ENCODE data around the gene CALM1. TPM values are rescaled to one million over a fixed set of nuclear protein-coding genes. Genes with fewer than 3 reads are reported as not detected.

The CALM1 gene
- total and polyA plus RNA-seq, 8 donors: 213 to 1,126 (median 356) TPM

- intact Hi-C loops (cut with DNase I; ENCODE audit: low total_unique reads): no loop called here
- no peak overlapping the region for H3K27ac ChIP-seq
- H3K9me3 ChIP-seq: no peaks in the 10 kb centered on the region
- TF ChIP-seq POLR2A (IDR thresholded peaks at IDR 0.05): no peak
- TF ChIP-seq, protein P1, sequence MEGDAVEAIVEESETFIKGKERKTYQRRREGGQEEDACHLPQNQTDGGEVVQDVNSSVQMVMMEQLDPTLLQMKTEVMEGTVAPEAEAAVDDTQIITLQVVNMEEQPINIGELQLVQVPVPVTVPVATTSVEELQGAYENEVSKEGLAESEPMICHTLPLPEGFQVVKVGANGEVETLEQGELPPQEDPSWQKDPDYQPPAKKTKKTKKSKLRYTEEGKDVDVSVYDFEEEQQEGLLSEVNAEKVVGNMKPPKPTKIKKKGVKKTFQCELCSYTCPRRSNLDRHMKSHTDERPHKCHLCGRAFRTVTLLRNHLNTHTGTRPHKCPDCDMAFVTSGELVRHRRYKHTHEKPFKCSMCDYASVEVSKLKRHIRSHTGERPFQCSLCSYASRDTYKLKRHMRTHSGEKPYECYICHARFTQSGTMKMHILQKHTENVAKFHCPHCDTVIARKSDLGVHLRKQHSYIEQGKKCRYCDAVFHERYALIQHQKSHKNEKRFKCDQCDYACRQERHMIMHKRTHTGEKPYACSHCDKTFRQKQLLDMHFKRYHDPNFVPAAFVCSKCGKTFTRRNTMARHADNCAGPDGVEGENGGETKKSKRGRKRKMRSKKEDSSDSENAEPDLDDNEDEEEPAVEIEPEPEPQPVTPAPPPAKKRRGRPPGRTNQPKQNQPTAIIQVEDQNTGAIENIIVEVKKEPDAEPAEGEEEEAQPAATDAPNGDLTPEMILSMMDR (IDR thresholded peaks at IDR 0.05): no peak
- no peak for TF ChIP-seq EP300 (IDR thresholded peaks at IDR 0.05)
- no peak for TF ChIP-seq POLR2AphosphoS5 (IDR thresholded peaks at IDR 0.05)
- no peak for DNase-seq
- WGBS, 5 donors: 81 to 92% (median 82%) methylated on average over 10 of the region's 10 CpGs
- peaks cover 0 to 9% (median 3%) of the 10 kb centered on the region in 4 donors for H3K4me1 ChIP-seq
- H3K36me3 ChIP-seq: no peaks in the 10 kb centered on the region
- H3K4me3 ChIP-seq: no peak overlapping the region
- H3K27me3 ChIP-seq: no peaks in the 10 kb centered on the region
Measured at GRCh38 chr14:90426031-90426540, 29.3 kb downstream of the CALM1 start.

DNA sequence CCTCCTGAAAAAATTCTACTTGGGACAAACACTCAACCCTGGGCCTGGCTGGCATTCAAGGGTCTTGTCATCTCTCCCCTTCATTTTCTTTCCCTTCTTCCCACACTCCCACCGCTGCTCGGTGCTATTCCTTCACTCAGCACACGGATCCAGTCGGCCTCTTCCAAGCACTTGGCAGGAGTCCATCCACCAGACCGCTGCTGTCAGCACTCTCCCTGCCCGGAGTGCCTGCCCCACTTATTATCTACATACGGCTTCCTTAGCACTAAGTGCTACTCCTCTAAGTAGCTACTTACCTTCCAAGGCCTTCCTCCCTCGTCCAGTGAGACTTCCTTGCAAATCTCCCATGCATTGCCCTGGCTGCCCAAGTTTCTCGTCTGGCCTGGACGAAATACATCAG is 29.8 kb downstream of the CALM1 start:
- intact Hi-C loops (cut with DNase I; ENCODE audit: low total_unique reads): no loop called here
- TF ChIP-seq POLR2A (IDR thresholded peaks at IDR 0.05): no peak
- no peak for TF ChIP-seq POLR2AphosphoS5 (IDR thresholded peaks at IDR 0.05)
- TF ChIP-seq EP300 (IDR thresholded peaks at IDR 0.05): no peak
- TF ChIP-seq, protein P1 (IDR thresholded peaks at IDR 0.05): no peak
- Histone ChIP-seq H3K9me3 (no peaks in the 10 kb centered on the region), H3K4me3 (no peak overlapping the region), H3K4me1 (peaks cover 0 to 9% (median 3%) of the 10 kb centered on the region in 4 donors), H3K27me3 (no peaks in the 10 kb centered on the region), H3K27ac (no peak overlapping the region), H3K36me3 (no peaks in the 10 kb centered on the region)
- peak; percentile 52 to 54 for DNase-seq
- 34 to 40% (median 35%) methylated on average over 10 of the region's 10 CpGs for WGBS, 5 donors

- no peaks in the 10 kb centered on the region for H3K36me3 ChIP-seq
- TF ChIP-seq, protein P1 (IDR thresholded peaks at IDR 0.05): no peak
- TF ChIP-seq EP300 (IDR thresholded peaks at IDR 0.05) (no peak), POLR2A (IDR thresholded peaks at IDR 0.05) (no peak), POLR2AphosphoS5 (IDR thresholded peaks at IDR 0.05) (no peak)
- intact Hi-C loops (cut with DNase I; ENCODE audit: low total_unique reads): no loop called here
Measured at GRCh38 chr14:90427848-90428426, 31.1 kb downstream of the CALM1 start.

GRCh38 chr14:90428676-90429075 is 31.8 kb downstream of the CALM1 start:
- Histone ChIP-seq H3K36me3 (no peaks in the 10 kb centered on the region), H3K27me3 (no peaks in the 10 kb centered on the region), H3K9me3 (no peaks in the 10 kb centered on the region), H3K4me1 (peaks cover 0 to 9% (median 3%) of the 10 kb centered on the region in 4 donors), H3K4me3 (no peak overlapping the region), H3K27ac (no peak overlapping the region)
- DNase-seq: no peak
- intact Hi-C loops (cut with DNase I; ENCODE audit: low total_unique reads): no loop called here
- TF ChIP-seq EP300 (IDR thresholded peaks at IDR 0.05) (no peak), POLR2A (IDR thresholded peaks at IDR 0.05) (no peak), POLR2AphosphoS5 (IDR thresholded peaks at IDR 0.05) (no peak)
- TF ChIP-seq, protein P1 (IDR thresholded peaks at IDR 0.05): no peak
- WGBS, 5 donors: 87 to 100% (median 96%) methylated on average over 2 of the region's 2 CpGs

More at GRCh38 chr14:90427848-90428426, 31.1 kb downstream of the CALM1 start:
- Histone ChIP-seq H3K4me3 (no peak overlapping the region), H3K4me1 (peaks cover 0 to 9% (median 3%) of the 10 kb centered on the region in 4 donors), H3K27ac (no peak overlapping the region), H3K9me3 (no peaks in the 10 kb centered on the region), H3K27me3 (no peaks in the 10 kb centered on the region)
- DNase-seq: no peak
- 48 to 72% (median 71%) methylated on average over 12 of the region's 12 CpGs for WGBS, 5 donors
